GM19438 (cell line): ENCODE measurements around the gene MSRB3.

ENCODE experiments used
- ATAC-seq: cut with Tn5 transposase; IDR thresholded peaks from one replicate; pipeline ENCODE4 v1.9.1; 2021; ENCODE audit warnings: low read depth; ENCODE audit not compliant: unreplicated experiment

MSRB3 gene

GRCh38 chr12:65278576-65279368 is at the start of gene MSRB3:
TSS of gene MSRB3 (plus strand) at chr12:65278683. CDS start at chr12:65308580, 29,897 bp downstream.
- peak; percentile 62 for ATAC-seq

DNA sequence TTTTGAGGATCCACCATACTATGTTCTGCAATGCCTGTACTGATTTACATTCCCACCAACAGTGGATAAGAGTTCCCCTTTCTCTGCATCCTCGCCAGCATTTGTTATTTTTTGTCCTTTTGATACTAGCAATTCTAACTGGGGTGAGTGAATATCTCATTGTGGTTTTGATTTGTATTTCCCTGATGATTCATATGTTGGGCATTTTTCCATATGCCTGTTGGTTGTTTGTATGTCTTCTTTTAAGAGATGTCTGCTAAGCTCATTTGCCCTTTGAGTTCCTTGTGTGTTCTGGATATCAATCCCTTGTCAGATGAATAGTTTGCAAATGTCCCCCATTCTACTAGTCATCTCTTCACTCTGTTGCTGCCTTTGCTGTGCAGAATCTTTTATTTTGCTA is 49.0 kb upstream of the MSRB3 start:
- ATAC-seq: no peak

GRCh38 chr12:65232476-65233077 is 45.9 kb upstream of the MSRB3 start:
- no peak for ATAC-seq

DNA sequence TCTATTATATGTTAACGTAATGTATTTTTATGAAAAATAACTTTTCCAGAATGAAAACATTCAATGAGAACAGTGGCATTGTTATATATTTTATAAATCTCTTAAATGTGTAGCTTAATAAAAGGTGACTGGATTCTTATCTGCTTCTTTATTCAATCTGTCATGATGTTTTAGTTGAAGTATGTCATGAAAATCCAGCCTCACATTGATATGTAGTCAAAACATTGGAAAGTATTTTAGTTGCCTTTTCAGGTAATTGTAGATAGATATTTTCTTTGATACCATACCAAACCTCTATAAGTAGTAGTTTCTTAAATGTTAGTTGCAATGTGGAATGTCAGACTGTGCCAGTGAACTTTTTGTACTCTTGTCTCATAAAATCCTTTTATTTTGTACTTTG is 41.3 kb upstream of the MSRB3 start:
- no peak for ATAC-seq

DNA sequence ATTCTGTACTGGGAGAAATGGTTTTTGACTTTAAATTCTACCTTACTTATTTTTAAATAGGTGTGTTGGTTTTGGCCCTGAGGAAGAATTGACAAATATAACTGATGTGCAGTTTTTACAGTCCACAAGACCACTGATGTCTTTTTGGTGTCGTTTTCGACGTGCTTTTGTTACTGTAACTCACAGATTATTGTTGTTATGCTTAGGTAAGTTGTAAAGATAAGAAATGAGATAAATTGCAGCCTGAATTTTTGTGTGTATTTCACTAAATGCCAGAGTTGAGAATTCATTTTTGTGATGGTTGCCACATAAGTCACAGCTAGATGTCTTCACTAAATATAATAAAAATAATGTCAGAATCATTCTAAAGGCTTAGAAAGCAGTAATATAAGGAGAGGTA is 39.9 kb upstream of the MSRB3 start:
- no peak for ATAC-seq

DNA sequence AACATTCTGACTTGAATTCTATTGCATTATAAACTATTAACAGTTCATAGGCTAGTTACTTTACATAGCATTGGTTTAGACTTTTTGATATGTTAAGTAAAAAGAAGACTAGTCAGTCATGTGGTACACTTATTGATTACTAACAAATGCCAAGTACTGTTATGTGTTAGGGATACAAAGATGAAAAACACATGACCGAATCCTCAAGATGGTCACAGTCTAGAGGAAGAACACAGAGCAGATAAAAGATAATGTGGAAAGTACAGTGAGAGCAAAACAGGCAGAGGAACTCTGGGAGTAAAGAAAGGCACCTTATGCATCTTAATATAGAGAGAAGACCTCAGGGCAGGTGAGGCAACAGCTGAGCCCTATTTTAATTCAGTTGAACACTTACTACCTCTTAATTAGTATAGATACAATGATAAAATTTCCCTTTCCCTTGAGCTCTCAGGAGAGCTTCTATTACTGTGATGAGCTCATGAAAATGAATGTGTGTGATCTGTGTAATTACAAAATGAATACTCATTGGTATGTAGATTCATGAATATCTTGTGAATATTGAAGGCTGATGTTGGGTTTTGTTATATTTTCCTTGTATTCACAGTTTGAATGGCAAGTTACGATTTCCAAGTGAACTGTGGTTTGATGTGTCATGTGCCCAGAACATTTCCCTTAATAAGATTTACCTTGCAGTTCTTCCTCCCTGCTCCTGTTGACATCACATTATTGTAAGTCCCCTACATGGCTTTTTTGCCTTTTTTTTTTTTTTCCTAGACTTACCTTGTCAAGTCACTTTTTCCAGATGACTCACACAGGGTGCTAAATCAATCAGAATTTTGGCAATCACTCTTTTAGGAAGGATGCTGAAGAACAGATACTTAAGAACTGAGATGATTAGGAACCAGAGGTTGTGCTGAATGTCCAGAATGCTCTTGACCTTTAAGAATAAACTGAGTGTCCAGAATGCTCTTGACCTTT is 29.5 kb upstream of the MSRB3 start:
- no peak for ATAC-seq

DNA sequence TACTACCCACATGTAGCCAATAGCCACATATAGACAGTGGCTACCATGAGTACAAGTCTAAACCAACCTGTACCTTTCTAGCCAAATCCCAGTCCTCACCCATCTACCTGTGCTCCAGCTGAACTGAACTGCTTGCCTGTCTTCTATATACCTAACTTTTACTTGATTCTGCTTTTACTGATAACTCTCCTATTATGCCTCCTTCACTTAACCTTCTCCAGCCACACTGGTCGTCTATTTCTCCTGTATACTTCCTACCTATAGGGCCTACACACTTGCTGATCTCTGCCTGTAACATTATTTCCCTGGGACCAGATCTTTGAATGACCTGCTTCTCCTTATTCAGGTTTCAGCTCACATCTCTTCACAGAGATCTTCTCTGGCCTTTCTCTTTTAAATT is 26.0 kb upstream of the MSRB3 start:
- ATAC-seq: no peak

DNA sequence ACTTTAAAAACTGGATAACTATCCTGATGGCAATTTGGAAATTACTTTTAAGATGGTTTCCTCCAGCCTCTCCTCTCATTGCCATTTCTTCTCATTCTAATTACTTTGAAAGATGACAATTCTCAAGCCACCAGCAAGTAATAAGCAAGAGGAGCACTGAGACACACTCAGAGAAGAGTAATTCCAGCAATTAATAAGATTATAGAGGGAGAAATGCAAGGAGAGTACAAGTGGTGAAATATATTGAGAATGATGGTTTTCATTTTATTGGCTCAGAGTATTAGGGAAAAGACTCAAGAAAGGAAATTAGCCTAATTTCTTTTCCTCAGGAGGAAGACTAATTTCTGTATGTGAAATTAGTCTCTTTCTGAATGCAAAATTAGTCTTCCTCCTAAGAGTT is 20.5 kb upstream of the MSRB3 start:
- ATAC-seq: no peak

DNA sequence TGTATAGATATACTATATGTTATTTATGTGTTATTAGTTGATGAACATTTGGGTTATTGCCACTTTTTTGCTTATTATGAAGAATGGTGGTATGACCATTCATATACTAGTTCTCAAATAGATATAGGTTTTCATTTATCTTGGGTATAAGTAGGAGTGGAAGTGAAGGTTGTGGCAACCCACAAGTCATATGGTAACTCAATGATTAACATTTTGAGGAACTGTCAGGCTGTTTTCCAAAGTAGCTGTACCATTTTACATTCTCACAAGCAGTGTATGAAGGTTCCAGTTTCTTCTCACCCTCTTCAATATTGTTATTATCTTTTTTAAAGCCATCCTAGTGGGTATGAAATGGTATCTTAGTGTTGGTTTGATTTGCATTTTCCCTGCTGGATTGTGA is 19.0 kb upstream of the MSRB3 start:
- no peak for ATAC-seq

- ATAC-seq: no peak
Measured at GRCh38 chr12:65263777-65264176, 14.7 kb upstream of the MSRB3 start.

DNA sequence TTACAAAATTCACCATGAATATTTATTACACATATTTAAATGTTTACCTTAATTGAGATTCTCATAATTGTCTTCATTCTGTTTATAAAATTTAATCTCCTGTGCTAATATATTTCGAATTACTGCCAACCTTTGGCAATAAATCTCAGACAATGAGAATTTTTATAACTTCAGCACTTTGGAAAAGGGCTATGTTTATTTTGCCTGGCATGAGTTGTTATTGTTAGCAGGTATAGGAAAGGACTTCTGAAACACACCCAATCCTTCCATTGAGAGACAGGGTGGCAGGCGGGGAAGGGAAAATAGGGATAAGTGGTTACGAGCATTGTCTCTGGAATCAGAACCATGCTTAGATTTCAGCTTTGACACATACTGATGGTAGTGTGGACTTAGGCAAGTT is 12.1 kb upstream of the MSRB3 start:
- ATAC-seq: no peak

DNA sequence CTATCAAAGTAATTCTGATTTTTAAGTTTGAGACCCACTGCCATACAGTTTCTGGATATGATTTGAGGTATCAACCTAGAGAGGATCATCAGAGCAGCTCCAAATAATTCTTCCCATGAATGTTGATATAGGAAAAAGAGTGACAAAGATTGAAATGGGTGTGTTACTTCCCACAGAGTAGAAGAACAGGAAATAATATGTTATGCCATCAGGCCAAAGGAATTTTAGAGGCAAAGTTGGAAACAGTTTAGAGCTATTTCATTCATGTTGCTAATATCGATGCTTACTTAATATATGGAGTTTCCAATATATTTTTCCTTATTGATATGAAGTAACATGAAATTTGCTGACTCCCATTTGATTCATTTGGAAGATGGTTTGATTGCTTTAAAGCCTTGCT is 8.9 kb upstream of the MSRB3 start:
- no peak for ATAC-seq

- no peak for ATAC-seq
Measured at GRCh38 chr12:65274602-65275272, 3.7 kb upstream of the MSRB3 start.

- ATAC-seq: no peak
Measured at GRCh38 chr12:65275627-65276026, 2.9 kb upstream of the MSRB3 start.

- no peak for ATAC-seq
Measured at GRCh38 chr12:65276916-65277530, 1.5 kb upstream of the MSRB3 start.

- ATAC-seq: no peak
Measured at GRCh38 chr12:65277994-65278575, 398 bp upstream of the MSRB3 start.

- ATAC-seq: no peak
Measured at GRCh38 chr12:65279369-65280112, 1.1 kb downstream of the MSRB3 start.

DNA sequence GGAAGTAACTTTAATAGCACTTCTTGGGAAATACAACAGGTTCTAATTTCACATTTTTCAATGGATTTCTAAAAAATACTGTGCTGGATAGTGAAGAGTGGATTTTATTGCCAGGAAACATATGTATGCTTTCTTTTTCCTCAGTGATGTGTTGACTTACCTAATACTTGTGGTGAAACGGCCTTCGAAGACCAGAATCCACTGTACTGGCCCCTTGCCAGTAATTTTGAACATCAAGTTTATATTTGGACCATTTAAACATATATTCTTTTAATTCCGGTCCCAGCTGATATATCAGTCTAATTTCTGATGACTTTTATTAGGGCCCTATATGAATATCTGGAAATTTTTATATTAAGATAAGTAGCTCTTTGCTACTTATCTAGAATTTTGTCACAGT is 1.8 kb downstream of the MSRB3 start:
- no peak for ATAC-seq

DNA sequence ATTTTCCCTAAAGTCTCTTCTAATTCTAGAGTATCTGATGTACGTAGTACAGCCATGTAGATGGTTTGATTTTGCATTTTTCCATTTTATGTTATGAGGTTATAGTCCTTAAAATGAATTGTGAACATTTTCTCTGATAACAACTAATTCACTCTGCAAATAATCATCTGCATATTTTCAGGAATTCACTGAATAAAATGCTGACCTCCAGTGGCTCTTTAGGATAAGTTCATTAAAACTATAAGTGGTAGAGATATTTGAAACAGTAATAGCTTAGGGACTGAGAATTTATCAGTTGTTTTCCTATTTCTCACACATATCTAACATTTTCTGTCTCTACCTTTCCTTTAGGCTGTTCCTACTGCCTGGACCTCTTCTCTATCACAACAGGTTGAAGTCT is 4.4 kb downstream of the MSRB3 start:
- ATAC-seq: no peak
